GM12874 (cell line): ENCODE measurements around the gene CENPX.

Experiments
- TF ChIP-seq, protein P1 (sequence below): IDR thresholded peaks from 2 replicates; pipeline ENCODE4 v1.5.1; 2011; ENCODE audit warnings: low read depth, mild to moderate bottlenecking, control low read depth, low read length, moderate library complexity; ENCODE audit not compliant: insufficient read depth

The CENPX gene

DNA sequence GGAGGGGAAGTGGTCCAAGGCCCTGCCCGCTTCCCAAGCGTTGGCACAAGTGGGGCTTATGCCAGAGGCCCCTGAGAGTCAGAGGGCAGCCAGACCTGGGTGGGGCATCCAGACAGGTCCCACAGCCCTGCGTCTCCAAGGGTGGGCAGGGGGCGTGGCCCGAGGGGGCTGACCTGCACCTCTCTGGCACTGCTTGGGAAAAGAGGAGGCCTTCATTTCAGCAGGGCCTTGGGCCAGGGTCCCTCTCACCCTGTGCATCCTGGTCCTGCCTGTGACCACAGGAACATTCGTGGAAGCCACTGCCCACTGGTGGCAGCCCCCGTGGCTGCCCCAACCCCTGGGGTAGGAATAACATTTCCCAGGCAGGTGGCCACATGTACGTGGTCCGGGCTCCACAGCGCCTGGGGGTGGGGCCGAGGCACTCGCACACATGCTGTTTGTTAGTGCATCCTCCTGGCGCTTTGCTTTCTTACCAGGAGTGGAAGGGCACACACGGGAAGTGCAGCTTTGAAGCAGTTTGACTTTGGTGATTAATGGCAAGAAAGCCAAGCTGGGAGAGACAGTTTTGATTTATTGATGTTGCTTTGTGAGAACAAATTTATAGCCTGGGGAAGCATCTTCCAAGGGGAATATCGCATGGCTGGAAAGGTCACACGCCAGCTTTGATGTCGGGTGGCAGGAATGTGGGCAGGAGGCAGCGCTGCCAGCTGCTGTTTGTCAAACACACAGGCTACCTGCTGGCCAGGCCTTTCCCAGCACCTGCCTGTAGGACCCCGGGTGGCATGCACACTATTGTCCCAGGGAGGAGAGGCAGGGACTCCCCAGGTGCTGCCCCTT lies 4.3 kb downstream of the CENPX start:
- TF ChIP-seq, protein P1, sequence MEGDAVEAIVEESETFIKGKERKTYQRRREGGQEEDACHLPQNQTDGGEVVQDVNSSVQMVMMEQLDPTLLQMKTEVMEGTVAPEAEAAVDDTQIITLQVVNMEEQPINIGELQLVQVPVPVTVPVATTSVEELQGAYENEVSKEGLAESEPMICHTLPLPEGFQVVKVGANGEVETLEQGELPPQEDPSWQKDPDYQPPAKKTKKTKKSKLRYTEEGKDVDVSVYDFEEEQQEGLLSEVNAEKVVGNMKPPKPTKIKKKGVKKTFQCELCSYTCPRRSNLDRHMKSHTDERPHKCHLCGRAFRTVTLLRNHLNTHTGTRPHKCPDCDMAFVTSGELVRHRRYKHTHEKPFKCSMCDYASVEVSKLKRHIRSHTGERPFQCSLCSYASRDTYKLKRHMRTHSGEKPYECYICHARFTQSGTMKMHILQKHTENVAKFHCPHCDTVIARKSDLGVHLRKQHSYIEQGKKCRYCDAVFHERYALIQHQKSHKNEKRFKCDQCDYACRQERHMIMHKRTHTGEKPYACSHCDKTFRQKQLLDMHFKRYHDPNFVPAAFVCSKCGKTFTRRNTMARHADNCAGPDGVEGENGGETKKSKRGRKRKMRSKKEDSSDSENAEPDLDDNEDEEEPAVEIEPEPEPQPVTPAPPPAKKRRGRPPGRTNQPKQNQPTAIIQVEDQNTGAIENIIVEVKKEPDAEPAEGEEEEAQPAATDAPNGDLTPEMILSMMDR: no peak

DNA sequence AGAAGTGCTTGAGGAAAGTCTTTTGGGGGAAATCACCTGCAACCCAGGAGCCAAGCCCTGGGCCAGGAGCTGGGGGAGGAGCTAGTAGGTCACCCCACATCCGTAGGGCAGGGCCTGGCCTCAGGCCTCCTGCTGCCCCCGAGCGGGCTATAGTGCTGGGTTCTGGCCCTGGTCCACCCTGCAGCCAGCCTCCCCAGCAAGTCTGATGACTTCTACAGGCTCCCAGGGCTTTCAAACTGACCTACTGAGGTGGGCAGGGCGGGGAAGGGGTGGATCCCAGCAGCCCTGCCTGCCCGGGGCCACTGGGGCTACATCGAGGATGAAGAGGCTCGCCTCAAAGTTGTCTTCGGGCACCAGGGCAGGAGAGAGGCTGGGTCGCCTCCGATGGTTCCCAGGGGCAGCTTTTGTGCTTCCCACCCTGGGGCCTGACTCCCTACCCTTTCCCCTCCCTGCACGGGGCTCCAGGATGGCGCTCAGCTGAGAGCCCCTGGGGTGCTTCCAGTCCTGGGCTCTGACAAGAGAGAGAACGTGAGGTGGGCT lies 5.0 kb downstream of the CENPX start:
- TF ChIP-seq, protein P1: no peak

DNA sequence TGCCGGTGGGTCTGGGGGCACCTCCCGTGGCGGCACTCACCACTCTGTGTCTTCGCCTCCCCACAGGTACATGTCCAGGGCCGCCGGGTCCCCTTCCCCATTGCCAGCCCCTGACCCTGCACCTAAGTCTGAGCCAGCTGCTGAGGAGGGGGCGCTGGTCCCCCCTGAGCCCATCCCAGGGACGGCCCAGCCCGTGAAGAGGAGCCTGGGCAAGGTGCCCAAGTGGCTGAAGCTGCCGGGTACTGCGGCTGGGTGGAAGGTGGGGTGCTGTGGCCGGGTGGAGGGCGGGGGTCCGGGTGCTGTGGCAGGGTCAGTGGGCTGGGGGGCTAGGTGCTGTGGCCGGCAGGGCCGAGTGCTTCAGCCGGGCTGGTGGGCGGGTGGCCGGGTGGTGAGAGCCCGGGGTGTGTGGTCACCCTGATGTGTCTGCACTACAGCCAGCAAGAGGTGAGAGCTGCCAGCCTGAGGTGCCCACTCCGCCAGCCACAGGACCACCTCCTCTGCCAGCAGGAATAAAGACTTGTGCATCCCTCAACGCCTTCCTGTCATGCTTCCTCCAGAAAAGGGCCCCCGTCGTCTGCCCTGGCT lies 5.7 kb downstream of the CENPX start:
- TF ChIP-seq, protein P1: no peak

DNA sequence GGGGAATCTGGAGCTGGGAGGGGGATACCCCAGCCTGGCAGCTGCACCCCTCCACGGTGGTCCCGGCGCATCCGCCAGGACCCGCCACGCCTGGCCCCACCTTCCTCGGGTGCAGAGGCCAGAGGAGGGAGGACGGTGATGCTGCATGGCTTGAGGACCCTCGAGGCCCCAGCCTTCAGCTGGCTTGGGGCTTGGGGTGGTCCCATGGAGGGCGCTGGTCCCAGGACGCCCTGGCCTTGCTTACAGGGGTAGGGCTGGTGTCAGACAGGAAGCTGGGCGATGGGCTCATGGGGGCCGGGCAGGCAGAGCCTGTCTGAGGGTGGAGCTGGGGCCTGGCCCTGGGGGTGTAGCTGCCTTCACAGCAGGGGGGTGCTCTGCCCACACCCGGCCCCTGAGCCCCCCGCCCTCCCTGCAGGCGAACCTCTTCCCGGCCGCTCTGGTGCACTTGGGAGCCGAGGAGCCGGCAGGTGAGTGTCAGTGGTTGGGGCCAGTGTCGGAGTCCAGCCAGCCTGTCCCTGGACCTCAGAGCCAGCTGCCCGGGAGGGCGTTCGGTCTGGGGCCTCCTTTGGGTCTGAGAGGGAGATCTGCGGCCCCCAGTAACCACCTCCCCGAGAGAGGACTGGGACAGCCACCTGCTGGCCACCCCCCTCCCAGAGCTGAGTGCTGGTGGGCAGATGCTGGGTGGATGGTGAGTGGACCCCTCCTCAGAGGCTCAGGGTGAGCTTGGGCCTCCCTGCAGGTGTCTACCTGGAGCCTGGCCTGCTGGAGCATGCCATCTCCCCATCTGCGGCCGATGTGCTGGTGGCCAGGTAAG lies 6.4 kb downstream of the CENPX start:
- TF ChIP-seq, protein P1: no peak

DNA sequence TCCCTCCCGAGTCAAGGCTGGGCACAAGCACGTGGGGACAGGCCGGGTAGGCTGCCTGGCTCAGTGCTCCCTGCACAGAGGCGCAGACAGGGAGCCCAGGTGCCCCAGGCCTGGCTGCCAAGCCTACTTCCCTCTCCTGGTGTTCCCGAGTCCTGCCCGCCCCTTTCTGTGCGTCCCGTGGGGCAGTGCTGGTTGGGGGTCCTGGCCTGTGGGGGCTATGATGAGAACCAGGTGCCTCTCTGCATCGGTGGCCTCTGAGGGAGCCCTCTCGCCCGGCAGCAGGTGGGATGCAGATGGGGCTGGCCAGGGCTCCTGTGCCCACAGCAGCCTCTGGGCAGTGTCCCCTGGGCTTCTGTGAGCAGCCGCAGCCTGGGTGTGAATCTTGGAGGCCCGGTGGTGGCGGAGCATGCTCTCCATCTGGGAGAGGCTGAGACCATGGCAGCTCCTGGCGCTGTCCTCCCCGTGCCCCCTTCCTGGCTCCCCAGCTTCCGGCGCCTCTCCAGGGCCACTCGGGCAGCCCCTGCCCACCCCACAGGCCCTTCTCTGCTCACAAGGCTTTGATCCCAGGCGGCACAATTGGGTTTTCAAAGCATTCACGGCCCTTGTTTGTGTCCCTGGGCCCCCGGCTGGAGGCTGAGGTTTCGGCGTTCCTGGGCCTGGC lies 7.2 kb downstream of the CENPX start:
- TF ChIP-seq, protein P1: no peak

DNA sequence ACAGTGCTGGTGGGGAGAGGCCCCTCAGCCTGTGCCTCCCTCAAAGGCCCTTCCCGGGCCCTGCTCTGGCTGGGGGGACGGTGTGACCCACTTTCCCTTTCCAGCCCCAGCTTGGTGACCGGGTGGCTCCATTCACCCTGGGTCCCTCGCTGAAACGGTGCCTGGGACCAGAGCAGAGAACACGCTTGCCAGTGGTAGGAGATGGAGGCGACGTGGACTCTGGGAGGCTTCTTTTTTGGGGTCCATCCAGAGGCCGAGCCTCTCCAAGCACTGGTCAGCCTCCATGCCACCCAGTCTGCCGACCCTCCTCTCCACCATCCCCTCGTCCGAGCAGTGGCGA lies 7.7 kb downstream of the CENPX start:
- TF ChIP-seq, protein P1: no peak
